ENCODE measurements around the gene KRTAP4-12.
"Not testable (repeated sequence)": the region's sequence is repeated elsewhere in the genome, so short reads cannot be mapped to it uniquely, and the experiment has no call there.

GRCh38 chr17:41105347-41105746 is 18.6 kb downstream of the KRTAP4-12 start, which contains the start of gene KRTAP4-9:
- TF ChIP-seq CTCF, POLR2A (IDR thresholded peaks at IDR 0.05): not testable (repeated sequence)

Data from heart left ventricle (tissue), 13 donors.